ENCODE data around the gene PTOV1. TPM values are rescaled to one million over a fixed set of nuclear protein-coding genes. Genes with fewer than 3 reads are reported as not detected.

Gene PTOV1
- total RNA-seq, 2 donors from 2014 or later: 82.7 to 109 TPM

GRCh38 chr19:49887665-49888509 is 36.9 kb downstream of the PTOV1 start:
- Mint-ChIP-seq H3K9me3 (no peaks in the 10 kb centered on the region), H3K27me3 (no peaks in the 10 kb centered on the region), H3K36me3 (ENCODE audit: low read depth) (peaks cover 99% of the 10 kb centered on the region), H3K4me3 (peak overlapping the region; percentile 93), H3K27ac (peak overlapping the region; percentile 50), H3K4me1 (peaks cover 20% of the 10 kb centered on the region)
- peak; percentile 43 for ATAC-seq (replicated peaks)

GRCh38 chr19:49888510-49888824 is 37.5 kb downstream of the PTOV1 start:
- Mint-ChIP-seq H3K9me3 (no peaks in the 10 kb centered on the region), H3K27ac (peak overlapping the region; percentile 63), H3K4me3 (peak overlapping the region; percentile 93), H3K27me3 (no peaks in the 10 kb centered on the region), H3K36me3 (ENCODE audit: low read depth) (peaks cover 99% of the 10 kb centered on the region), H3K4me1 (peaks cover 26% of the 10 kb centered on the region)
- no peak for ATAC-seq (replicated peaks)

- H3K4me3 Mint-ChIP-seq: peak overlapping the region; percentile 93
- H3K36me3 Mint-ChIP-seq (ENCODE audit: low read depth): peaks cover 100% of the 10 kb centered on the region
These were observed 38.2 kb downstream of the PTOV1 start for GRCh38 chr19:49889038-49889686.

GRCh38 chr19:49889687-49890348 is 38.9 kb downstream of the PTOV1 start:
- peak overlapping the region; percentile 58 for H3K27ac Mint-ChIP-seq

More at GRCh38 chr19:49889038-49889686, 38.2 kb downstream of the PTOV1 start:
- H3K27ac Mint-ChIP-seq: peak overlapping the region; percentile 63
- H3K27me3 Mint-ChIP-seq: no peaks in the 10 kb centered on the region
- H3K9me3 Mint-ChIP-seq: no peaks in the 10 kb centered on the region
- peaks cover 26% of the 10 kb centered on the region for H3K4me1 Mint-ChIP-seq
- ATAC-seq (replicated peaks): no peak

GRCh38 chr19:49890349-49891311 is 39.7 kb downstream of the PTOV1 start:
- H3K27ac Mint-ChIP-seq: peak overlapping the region; percentile 81
- no peaks in the 10 kb centered on the region for H3K27me3 Mint-ChIP-seq
- peak overlapping the region; percentile 93 for H3K4me3 Mint-ChIP-seq
- no peaks in the 10 kb centered on the region for H3K9me3 Mint-ChIP-seq
- peak; percentile 37 for ATAC-seq (replicated peaks)
- H3K36me3 Mint-ChIP-seq (ENCODE audit: low read depth): peaks cover 100% of the 10 kb centered on the region
- H3K4me1 Mint-ChIP-seq: peaks cover 26% of the 10 kb centered on the region

More at GRCh38 chr19:49889687-49890348, 38.9 kb downstream of the PTOV1 start:
- ATAC-seq (replicated peaks): peak; percentile 27
- peaks cover 26% of the 10 kb centered on the region for H3K4me1 Mint-ChIP-seq
- no peaks in the 10 kb centered on the region for H3K27me3 Mint-ChIP-seq
- H3K4me3 Mint-ChIP-seq: peak overlapping the region; percentile 93
- H3K36me3 Mint-ChIP-seq (ENCODE audit: low read depth): peaks cover 100% of the 10 kb centered on the region
- H3K9me3 Mint-ChIP-seq: no peaks in the 10 kb centered on the region

GRCh38 chr19:49891393-49891792 is 40.4 kb downstream of the PTOV1 start:
- ATAC-seq (replicated peaks): no peak
- Mint-ChIP-seq H3K27ac (peak overlapping the region; percentile 81), H3K27me3 (no peaks in the 10 kb centered on the region), H3K4me1 (peaks cover 28% of the 10 kb centered on the region), H3K9me3 (no peaks in the 10 kb centered on the region), H3K36me3 (ENCODE audit: low read depth) (peaks cover 100% of the 10 kb centered on the region), H3K4me3 (peak overlapping the region; percentile 93)

GRCh38 chr19:49892716-49893115 is 41.8 kb downstream of the PTOV1 start:
- no peaks in the 10 kb centered on the region for H3K9me3 Mint-ChIP-seq
- peaks cover 100% of the 10 kb centered on the region for H3K36me3 Mint-ChIP-seq (ENCODE audit: low read depth)
- ATAC-seq (replicated peaks): no peak
- no peaks in the 10 kb centered on the region for H3K27me3 Mint-ChIP-seq
- H3K27ac Mint-ChIP-seq: peak overlapping the region; percentile 99
- H3K4me3 Mint-ChIP-seq: peak overlapping the region; percentile 93
- H3K4me1 Mint-ChIP-seq: peaks cover 41% of the 10 kb centered on the region

GRCh38 chr19:49894011-49894664 is 43.2 kb downstream of the PTOV1 start:
- Mint-ChIP-seq H3K27ac (peak overlapping the region; percentile 99), H3K4me3 (peak overlapping the region; percentile 93), H3K27me3 (no peaks in the 10 kb centered on the region), H3K4me1 (peaks cover 44% of the 10 kb centered on the region), H3K9me3 (no peaks in the 10 kb centered on the region), H3K36me3 (ENCODE audit: low read depth) (peaks cover 89% of the 10 kb centered on the region)
- peak; percentile 10 for ATAC-seq (replicated peaks)

- peak; percentile 54 for ATAC-seq (replicated peaks)
- Mint-ChIP-seq H3K9me3 (no peaks in the 10 kb centered on the region), H3K36me3 (ENCODE audit: low read depth) (peaks cover 80% of the 10 kb centered on the region), H3K27ac (peak overlapping the region; percentile 99), H3K4me1 (peaks cover 40% of the 10 kb centered on the region), H3K4me3 (peak overlapping the region; percentile 93), H3K27me3 (no peaks in the 10 kb centered on the region)
These were observed 44.1 kb downstream of the PTOV1 start for GRCh38 chr19:49894879-49895565.

- H3K27me3 Mint-ChIP-seq: no peaks in the 10 kb centered on the region
- H3K9me3 Mint-ChIP-seq: no peaks in the 10 kb centered on the region
- peak overlapping the region; percentile 93 for H3K4me3 Mint-ChIP-seq
- H3K36me3 Mint-ChIP-seq (ENCODE audit: low read depth): peaks cover 73% of the 10 kb centered on the region
- ATAC-seq (replicated peaks): peak; percentile 40
- peaks cover 45% of the 10 kb centered on the region for H3K4me1 Mint-ChIP-seq
- peak overlapping the region; percentile 99 for H3K27ac Mint-ChIP-seq
These were observed 44.8 kb downstream of the PTOV1 start for GRCh38 chr19:49895566-49896297.

GRCh38 chr19:49896863-49897621 is 46.1 kb downstream of the PTOV1 start, which contains the start of gene IL4I1:
Gene IL4I1, minus strand, starts transcription at chr19:49896887. Its CDS starts 727 bp downstream, at chr19:49896160.
- Mint-ChIP-seq H3K4me3 (peak within 1 kb of the TSS; percentile 93), H3K36me3 (ENCODE audit: low read depth) (peaks cover 60% of the 10 kb centered on the region), H3K27ac (peak within 1 kb of the TSS; percentile 99), H3K4me1 (peaks cover 35% of the 10 kb centered on the region), H3K27me3 (no peaks in the 10 kb centered on the region), H3K9me3 (no peaks in the 10 kb centered on the region)
- peak; percentile 57 for ATAC-seq (replicated peaks)

- no peak overlapping the region for H3K27ac Mint-ChIP-seq
- H3K9me3 Mint-ChIP-seq: no peaks in the 10 kb centered on the region
- ATAC-seq (replicated peaks): no peak
- peaks cover 30% of the 10 kb centered on the region for H3K36me3 Mint-ChIP-seq (ENCODE audit: low read depth)
- H3K27me3 Mint-ChIP-seq: no peaks in the 10 kb centered on the region
- H3K4me3 Mint-ChIP-seq: peak overlapping the region; percentile 23
- peaks cover 8% of the 10 kb centered on the region for H3K4me1 Mint-ChIP-seq
These were observed 53.2 kb downstream of the PTOV1 start for GRCh38 chr19:49904136-49904535.
